HG02610 (cell line): ENCODE results near the gene USP10.
"Not testable (repeated sequence)": the region's sequence is repeated elsewhere in the genome, so short reads cannot be mapped to it uniquely, and the experiment has no call there.

Experiments
- ATAC-seq: cut with Tn5 transposase; IDR thresholded peaks from one replicate; pipeline ENCODE4 v1.9.1; 2021; ENCODE audit warnings: mild to moderate bottlenecking, moderate library complexity; ENCODE audit not compliant: unreplicated experiment

The USP10 gene

DNA sequence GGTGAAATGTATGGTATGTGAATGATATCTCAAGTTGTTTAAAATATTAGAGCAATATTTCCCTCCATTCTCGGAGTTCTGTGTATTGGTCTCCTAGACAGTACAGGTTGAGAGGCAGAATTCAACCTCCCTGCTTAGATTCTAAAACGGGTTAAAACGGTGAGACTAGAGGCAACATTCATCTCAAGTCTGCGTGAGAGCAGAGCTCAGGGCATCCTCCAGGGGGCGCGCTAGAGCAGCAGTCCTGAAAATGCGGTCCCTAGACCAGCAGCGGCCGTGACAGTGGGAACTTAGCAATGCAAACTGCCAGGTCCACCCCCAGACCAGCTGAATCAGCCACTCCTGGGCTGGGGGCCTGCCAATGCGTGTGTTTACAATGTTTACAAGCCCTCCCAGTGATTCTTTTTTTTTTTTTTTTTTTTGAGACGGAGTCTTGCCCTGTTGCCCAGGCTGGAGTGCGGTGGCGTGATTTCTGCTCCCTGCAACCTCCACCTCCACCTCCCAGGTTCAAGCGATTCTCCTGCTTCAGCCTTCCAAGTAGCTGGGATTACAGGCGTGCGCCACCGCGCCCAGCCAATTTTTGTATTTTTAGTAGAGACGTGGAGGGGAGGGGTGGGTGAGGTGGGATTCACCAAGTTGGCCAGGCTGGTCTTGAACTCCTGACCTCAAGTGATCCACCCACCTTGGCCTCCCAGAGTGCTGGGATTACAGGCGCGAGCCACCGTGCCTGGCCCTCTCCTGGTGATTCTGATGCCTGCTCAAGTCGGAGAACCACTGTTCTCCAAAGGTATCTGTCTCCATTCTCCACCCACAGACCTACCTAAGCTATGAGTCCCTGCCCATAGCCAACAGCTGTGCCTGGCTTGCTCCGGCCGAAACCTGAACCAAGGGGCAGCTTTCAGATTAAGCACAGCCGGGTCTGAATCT, 27.3 kb upstream of the USP10 start:
- no peak for ATAC-seq

DNA sequence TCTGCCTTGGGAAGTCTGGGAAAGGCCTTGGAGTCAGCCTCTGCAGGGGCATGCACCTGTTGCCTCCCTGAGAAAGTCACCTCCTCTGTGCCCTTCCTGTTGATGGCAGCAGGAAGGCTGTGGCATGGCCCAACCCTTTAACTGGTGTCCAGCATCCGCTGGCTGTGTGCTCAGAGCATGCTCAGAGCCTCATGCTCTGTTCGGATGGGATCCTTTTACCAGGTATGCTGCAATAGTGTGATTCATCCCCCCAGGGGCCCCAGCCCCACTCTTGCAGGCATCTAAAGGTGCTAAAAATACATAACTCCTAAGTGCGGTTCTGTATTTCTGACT, 26.6 kb upstream of the USP10 start:
- ATAC-seq, result no peak

DNA sequence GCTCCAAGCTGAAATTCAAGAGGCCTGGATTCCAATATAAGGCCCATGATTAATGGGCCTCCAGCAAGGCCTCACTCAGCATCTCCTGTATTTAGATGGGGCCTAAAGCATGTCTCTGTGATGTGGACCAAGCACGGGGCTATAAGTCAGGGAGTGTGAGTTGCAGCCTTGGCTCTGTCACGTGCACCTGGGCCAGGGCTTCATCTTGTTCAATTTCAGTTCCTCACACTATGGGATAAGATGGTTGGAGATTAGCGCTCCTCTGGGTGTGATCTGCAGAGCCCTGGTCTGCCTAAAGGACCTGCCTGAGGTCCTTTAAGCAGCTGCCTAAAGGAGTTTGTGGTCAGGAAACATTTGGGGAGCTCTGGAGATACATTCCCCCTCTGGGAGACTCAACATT, 26.2 kb upstream of the USP10 start:
- no peak for ATAC-seq

DNA sequence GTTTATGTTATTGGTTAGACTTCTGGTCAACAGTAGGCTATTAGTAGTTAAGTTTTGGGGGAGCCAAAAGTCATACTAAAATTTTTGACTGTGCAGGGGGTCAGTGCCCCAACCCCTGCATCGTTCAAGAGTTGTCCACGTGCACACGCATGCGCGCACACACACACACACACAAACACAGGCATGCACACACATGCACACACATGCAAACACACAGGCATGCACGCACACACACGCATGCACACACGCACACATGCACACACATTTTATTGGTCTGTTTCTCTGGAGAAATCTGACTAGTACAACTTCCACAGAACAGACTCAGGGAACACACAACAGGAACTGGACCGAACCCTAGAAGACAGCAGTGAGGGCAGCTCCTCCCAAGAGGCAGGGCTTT, 24.4 kb upstream of the USP10 start:
- no peak for ATAC-seq

DNA sequence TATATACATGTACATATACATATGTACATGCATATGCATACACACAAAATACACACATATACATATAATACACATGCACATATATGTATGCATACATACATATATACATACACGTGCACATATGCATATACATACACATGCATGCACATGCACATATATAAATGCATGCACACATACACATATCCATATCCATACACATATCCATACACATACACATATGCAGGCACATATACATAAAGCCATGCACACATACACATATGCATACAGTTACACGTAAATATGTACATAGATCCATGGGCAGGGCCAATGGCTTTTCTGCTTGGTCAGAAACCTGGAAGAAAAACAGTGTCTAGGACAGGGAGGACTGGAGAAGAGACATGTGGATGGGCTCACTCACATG, 23.9 kb upstream of the USP10 start:
- no peak for ATAC-seq

- no peak for ATAC-seq
These were observed 22.6 kb upstream of the USP10 start for GRCh38 chr16:84677017-84677803.

DNA sequence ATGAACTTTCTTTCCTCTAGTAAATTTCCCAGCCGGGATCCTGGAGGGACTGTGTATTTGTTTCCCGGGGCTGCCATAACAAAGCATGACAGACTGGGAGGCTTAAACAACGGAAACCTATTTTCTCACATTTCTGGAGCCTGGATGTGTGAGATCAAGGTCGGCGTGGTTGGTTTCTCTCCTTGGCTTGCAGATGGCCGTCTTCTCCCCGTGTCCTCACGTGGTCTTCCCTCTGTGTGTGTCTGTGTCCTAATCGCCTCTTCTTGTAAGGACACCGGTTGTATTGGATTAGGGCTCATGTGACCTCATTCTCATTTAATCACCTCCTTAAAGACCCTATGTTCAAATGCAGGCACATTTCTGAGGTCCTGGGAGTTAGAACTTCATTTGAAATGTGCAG, 22.0 kb upstream of the USP10 start:
- ATAC-seq, result no peak

- ATAC-seq, result no peak
These were observed 21.3 kb upstream of the USP10 start for GRCh38 chr16:84678541-84678940.

- no peak for ATAC-seq
These were observed 19.5 kb upstream of the USP10 start for GRCh38 chr16:84680165-84680842.

GRCh38 chr16:84680843-84681629, 18.8 kb upstream of the USP10 start:
- no peak for ATAC-seq

GRCh38 chr16:84683691-84684591, 15.9 kb upstream of the USP10 start:
- no peak for ATAC-seq

DNA sequence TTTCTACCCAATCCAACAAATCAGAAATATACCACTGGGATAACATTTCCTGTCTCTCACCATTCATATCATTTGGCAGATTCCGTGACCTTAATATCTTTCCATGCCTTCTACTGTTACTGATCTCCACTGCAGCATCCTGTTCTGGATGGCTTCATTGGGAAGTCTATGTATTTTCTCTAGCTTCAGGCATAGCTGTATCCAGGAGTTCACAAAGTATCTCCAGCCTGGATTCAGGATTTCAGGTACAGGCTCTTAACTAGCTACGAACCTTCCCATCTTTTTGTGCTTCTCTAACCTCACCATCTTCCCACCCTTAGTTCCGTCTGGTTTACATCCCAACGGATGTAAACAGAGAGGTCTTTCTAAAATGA, 15.2 kb upstream of the USP10 start:
- ATAC-seq, result no peak

DNA sequence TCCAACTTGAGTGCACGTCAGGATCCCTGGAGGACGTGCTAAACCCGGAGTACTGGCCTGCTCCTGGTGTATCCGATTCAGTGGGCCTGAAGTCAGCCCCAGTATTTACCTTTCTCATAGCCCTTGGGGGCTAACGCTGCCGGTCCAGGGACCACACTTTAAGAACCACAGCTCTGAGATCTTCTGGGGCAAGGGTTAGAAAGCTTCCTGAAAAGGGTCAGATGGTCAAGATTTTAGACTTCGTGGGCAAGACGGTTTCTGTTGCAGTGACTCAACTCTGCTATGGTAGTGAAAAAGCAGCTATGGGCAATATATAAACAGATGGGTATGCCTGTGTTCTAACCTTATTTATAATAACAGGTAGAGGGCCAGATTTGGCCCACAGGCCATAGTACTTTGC, 14.6 kb upstream of the USP10 start:
- ATAC-seq, result no peak

- ATAC-seq, result no peak
These were observed 13.0 kb upstream of the USP10 start for GRCh38 chr16:84686707-84687298.

GRCh38 chr16:84687715-84688114, 12.1 kb upstream of the USP10 start:
- peak; percentile 90 for ATAC-seq

DNA sequence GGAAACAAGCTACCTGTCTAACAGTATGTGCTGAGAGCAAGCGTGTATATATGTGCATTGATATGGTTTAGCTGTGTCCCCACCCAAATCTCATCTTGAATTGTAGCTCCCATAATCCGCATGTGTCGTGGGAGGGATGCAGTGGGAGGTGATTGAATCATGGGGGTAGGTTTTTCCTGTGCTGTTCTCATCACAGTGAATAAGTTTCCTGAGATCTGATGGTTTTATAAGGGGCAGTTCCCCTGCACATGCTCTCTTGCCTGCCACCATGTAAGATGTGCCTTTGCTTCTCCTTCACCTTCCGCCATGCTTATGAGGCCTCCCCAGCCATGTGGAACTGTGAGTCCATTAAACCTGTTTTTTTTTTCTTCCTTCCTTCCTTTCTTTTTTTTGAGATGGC, 11.6 kb upstream of the USP10 start:
- ATAC-seq, result not testable (repeated sequence)

- no peak for ATAC-seq
These were observed 10.7 kb upstream of the USP10 start for GRCh38 chr16:84689111-84689510.

GRCh38 chr16:84690088-84690819, 9.5 kb upstream of the USP10 start:
- ATAC-seq, result no peak
